ENCODE results near the gene TRPM3.

Gene TRPM3

DNA sequence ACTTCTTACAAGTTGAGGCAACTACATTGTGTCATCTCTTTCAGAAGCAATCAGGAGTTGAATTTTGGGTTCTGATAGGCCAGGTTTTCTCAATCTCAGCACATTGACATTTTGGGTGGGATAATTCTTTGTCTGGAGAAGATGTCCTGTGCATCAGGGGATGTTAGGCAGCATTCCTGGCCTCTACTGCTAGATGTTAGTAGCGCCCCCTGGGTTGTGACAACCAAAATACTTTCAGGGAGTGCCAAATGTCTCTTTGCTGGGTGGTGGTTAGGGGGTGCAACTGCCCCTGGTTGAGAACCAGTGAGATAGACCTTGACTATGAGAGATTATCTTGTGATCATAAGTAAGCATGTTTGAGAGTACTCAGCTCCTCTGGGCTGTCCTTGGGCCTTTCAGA lies 542.7 kb downstream of the TRPM3 start:
- TF ChIP-seq, protein P1, sequence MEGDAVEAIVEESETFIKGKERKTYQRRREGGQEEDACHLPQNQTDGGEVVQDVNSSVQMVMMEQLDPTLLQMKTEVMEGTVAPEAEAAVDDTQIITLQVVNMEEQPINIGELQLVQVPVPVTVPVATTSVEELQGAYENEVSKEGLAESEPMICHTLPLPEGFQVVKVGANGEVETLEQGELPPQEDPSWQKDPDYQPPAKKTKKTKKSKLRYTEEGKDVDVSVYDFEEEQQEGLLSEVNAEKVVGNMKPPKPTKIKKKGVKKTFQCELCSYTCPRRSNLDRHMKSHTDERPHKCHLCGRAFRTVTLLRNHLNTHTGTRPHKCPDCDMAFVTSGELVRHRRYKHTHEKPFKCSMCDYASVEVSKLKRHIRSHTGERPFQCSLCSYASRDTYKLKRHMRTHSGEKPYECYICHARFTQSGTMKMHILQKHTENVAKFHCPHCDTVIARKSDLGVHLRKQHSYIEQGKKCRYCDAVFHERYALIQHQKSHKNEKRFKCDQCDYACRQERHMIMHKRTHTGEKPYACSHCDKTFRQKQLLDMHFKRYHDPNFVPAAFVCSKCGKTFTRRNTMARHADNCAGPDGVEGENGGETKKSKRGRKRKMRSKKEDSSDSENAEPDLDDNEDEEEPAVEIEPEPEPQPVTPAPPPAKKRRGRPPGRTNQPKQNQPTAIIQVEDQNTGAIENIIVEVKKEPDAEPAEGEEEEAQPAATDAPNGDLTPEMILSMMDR (IDR thresholded peaks at IDR 0.05; ENCODE audit: low read depth, low read length), result no peak
- no peak for DNase-seq (ENCODE audit: extremely low read depth, low read depth)

DNA sequence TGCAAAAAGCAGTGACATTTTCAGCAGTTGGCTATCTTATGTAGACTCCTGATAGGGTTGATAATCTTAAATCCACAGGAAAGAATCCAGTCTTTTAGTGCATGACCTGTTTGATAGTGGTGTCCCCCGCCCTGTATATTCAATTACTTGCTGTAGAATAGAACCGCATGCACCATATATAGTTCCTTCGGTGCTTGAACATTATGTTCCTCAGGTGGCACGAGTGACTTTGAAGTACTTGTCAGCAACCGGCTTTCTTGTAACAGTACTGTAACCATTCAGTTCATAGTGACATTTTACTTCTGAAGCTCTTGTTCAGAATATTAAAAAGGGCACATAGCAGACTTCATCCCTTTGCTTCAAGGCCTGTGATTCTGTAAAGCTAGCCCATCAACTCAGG lies 543.8 kb downstream of the TRPM3 start:
- TF ChIP-seq, protein P1 (IDR thresholded peaks at IDR 0.05; ENCODE audit: low read depth, low read length), result no peak
- DNase-seq (ENCODE audit: extremely low read depth, low read depth), result no peak

DNA sequence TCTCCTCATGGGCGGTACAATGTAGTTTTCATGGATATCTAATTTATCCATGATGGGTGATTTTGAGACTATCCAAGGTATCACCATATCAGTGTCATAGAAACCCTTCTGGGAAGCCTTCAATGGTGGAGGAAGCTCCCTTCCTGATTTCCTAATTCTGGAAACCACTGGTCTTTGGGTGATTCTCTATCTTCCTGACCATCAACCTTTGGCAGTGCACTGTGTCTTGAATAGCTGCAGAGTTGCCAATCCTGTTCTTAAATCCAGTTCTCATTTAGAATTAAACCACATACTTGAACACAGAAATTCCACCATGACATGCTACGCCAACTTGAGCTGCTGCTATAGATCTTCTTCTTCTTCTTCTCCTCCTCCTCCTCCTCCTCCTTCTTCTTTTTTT lies 545.3 kb downstream of the TRPM3 start:
- TF ChIP-seq, protein P1 (IDR thresholded peaks at IDR 0.05; ENCODE audit: low read depth, low read length), result no peak
- no peak for DNase-seq (ENCODE audit: extremely low read depth, low read depth)

DNA sequence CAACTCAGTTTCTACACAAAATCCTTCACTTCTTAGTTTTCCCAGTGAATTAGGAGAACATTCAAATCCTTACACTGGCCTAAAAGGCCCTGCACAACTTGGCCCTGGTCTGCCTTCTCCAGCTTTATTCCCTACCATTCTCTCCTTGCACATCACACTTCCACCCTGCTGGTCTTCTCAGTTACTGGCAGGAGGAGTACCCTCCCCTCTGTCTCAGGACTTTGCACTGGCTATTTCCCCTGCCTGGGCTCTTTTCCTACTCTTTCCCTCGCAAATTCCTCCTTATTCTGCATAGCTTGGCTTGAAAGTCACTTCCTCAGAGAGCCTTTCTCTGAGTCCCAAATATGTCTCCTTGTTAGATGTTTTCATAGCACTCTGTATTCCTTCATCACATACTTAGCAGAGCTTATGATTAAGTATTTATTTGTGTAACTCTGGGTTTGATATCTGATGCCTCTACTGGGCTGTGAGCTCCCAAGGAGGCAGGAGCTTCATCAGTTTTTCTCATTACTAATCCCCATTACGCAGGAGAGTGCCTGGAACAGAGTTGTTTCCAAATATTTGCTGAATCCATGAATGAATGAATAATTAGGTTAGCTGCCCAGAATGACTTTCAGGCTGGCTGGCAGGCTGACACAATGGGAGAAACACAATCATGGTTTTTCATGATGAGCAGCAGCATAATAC lies 547.1 kb downstream of the TRPM3 start:
- TF ChIP-seq, protein P1 (IDR thresholded peaks at IDR 0.05; ENCODE audit: low read depth, low read length), result no peak
- DNase-seq (ENCODE audit: extremely low read depth, low read depth), result peak; percentile 62

DNA sequence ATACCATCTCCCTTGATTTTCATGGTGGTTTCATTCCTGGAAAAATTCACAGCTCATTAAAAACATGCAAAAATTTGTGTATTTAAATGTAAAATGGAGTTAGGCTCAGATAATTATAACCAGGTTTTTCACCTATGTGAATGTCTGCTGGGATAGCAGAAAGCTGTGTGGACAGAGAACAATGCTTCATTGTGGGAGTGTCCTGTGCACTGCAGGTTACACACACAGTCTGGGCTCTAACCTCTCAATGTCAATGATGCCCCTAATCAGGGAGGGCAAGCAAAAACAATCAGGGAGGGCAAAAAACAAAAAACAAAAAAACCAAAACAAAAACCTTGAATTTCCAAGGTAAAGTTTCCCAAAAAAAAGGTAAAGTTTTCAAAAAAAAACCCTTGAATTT lies 548.1 kb downstream of the TRPM3 start:
- DNase-seq (ENCODE audit: extremely low read depth, low read depth), result no peak
- TF ChIP-seq, protein P1 (IDR thresholded peaks at IDR 0.05; ENCODE audit: low read depth, low read length), result no peak

DNA sequence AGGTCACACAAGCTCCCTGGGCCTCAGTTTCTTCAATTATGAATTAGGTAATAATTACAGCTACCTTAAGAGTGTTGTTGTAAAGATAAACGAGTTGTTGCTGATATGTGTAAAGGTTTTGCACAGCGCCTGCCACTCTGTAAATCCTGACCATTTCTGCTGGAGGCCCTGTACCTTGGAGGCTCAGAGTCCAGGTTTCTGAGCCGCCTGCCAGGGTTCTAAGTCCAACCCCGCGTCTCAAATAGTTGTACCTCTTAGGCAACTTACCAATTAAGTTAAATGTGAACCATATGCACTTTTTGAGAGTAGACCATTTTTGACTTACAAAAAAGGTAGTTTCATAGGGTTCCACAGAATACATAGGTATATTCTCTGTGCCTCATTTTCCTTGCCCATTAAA lies 550.2 kb downstream of the TRPM3 start:
- TF ChIP-seq, protein P1 (IDR thresholded peaks at IDR 0.05; ENCODE audit: low read depth, low read length), result no peak
- DNase-seq (ENCODE audit: extremely low read depth, low read depth), result no peak

DNA sequence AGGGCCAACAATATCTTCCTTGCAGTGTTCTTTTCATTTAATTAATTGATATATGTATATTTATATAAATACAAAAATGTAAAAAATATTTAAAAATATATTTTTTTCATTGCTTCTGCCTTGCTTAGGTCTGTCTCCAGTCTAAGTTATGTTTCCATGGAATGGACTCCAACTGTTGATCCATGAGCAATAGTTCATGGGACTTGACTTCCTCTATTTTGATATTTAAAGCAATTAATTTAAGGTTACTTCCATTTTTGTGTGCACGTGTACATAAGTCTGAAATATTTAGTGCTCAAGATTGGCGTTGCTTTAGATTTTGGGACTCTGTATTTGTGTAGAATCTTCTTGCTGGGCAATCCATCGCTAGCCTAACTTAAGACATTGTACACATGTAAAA lies 551.6 kb downstream of the TRPM3 start:
- DNase-seq (ENCODE audit: extremely low read depth, low read depth), result no peak
- TF ChIP-seq, protein P1 (IDR thresholded peaks at IDR 0.05; ENCODE audit: low read depth, low read length), result no peak
